Stimulated activated naive CD8-positive, alpha-beta T cell treated with anti-CD3 and anti-CD28 coated beads, Interleukin-15, amount 100 ng/mL, for 72 hours (primary cell): ENCODE results near the gene CEP70.

Source experiments
- ATAC-seq: fragments of 150-1000 bp; cut with Tn5 transposase; 2 replicates; pipeline ENCODE4 v1.10.0; 2021; ENCODE audit warnings: mild to moderate bottlenecking, moderate library complexity
- DNase-seq, 2 donors: peaks; one replicate each; pipeline ENCODE4 v3.0.0; 2021 to 2022
- H3K27ac Mint-ChIP-seq, 2 donors: one replicate each; pipeline ENCODE4 v1.8.0; 2022; ENCODE audit warnings: mild to moderate bottlenecking in 2 of 2, mixed read lengths in 2 of 2, moderate library complexity in 2 of 2
- H3K27me3 Mint-ChIP-seq: one replicate; pipeline ENCODE4 v1.8.0; 2022; ENCODE audit warnings: mixed read lengths
- H3K4me1 Mint-ChIP-seq: one replicate; pipeline ENCODE4 v1.8.0; 2022; ENCODE audit warnings: mild to moderate bottlenecking, mixed read lengths
- H3K4me3 Mint-ChIP-seq, 2 donors: one replicate each; pipeline ENCODE4 v1.8.0; 2022; ENCODE audit warnings: mild to moderate bottlenecking in 2 of 2, mixed read lengths in 2 of 2, moderate library complexity in 1 of 2
- H3K9me3 Mint-ChIP-seq, 2 donors: one replicate each; pipeline ENCODE4 v1.8.0; 2022; ENCODE audit warnings: mixed read lengths in 2 of 2

The CEP70 gene

DNA sequence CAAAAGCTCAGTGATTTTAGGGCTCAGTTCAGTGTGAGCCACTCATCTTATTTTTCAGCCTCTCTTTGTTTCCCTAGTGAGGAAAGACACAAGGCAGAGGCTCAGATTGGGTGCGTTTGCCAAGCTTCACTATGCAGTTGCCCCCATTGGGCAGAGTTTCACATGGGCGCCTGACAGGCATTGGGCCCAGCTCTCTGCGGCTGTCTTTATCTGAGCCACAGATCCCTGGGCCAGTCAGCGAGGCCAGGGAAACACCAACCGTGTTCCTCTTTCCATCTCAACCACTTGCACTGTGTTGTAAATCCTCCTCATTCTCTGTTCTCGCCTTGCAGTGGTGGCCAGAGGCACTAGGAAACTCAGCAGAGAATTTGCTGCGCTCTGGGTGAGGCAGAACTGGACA is 148.8 kb downstream of the CEP70 start:
- H3K27ac Mint-ChIP-seq: no peak overlapping the region
- ATAC-seq (no peak), DNase-seq (no peak)
- H3K4me1 Mint-ChIP-seq: no peaks in the 10 kb centered on the region
- H3K9me3 Mint-ChIP-seq: no peaks in the 10 kb centered on the region
- H3K27me3 Mint-ChIP-seq: peaks cover 3% of the 10 kb centered on the region
- H3K4me3 Mint-ChIP-seq: no peak overlapping the region
